Neural cell (in vitro differentiated cells): ENCODE measurements around the gene TMEM238L. TPM values are rescaled to one million over a fixed set of nuclear protein-coding genes. Genes with fewer than 3 reads are reported as not detected.

Experiments used
- H2AFZ ChIP-seq: fragments of 200-600, 300-800 bp; sonication (generic), shearing (Covaris generic); 2 replicates; pipeline ENCODE4 v1.6.0; 2014; ENCODE audit warnings: low read depth, mild to moderate bottlenecking, antibody characterized with exemption, low read length, moderate library complexity
- H3F3A ChIP-seq: fragments of 200-600 bp; shearing (Covaris generic); 2 replicates; pipeline ENCODE4 v1.6.1; 2016; ENCODE audit warnings: mild to moderate bottlenecking, moderate library complexity, mixed read lengths, antibody characterized with exemption, low read length; ENCODE audit not compliant: insufficient read depth, poor library complexity, severe bottlenecking
- H3K27ac ChIP-seq: fragments of 200-600, 300-800 bp; sonication (generic), shearing (Covaris generic); 2 replicates; pipeline ENCODE4 v1.5.1; 2014; ENCODE audit warnings: mild to moderate bottlenecking, low read length, moderate library complexity
- H3K27me3 ChIP-seq: fragments of 300-800, 200-600 bp; sonication (generic), shearing (Covaris generic); 2 replicates; pipeline ENCODE4 v1.6.0; 2014; ENCODE audit warnings: mild to moderate bottlenecking, low read depth, low read length, moderate library complexity; ENCODE audit not compliant: insufficient read depth
- H3K36me3 ChIP-seq: fragments of 300-800, 200-600 bp; sonication (generic), shearing (Covaris generic); 2 replicates; pipeline ENCODE4 v1.5.1; 2014; ENCODE audit warnings: mild to moderate bottlenecking, antibody characterized with exemption, low read length, moderate library complexity; ENCODE audit not compliant: insufficient read depth
- H3K4me2 ChIP-seq: fragments of 300-800, 200-600 bp; sonication (generic), shearing (Covaris generic); 2 replicates; pipeline ENCODE4 v1.6.0; 2014; ENCODE audit warnings: mild to moderate bottlenecking, low read length
- H3K4me3 ChIP-seq: fragments of 300-800, 200-600 bp; sonication (generic), shearing (Covaris generic); 2 replicates; pipeline ENCODE4 v1.5.1; 2014; ENCODE audit warnings: mild to moderate bottlenecking, low read length, moderate library complexity
- H3K79me2 ChIP-seq: fragments of 200-600 bp; shearing (Covaris generic); replicated peaks from 2 replicates; pipeline ENCODE4 v1.6.0; 2014; ENCODE audit warnings: mild to moderate bottlenecking, low read length, moderate library complexity; ENCODE audit not compliant: insufficient read depth
- H3K9ac ChIP-seq: fragments of 300-800, 200-600 bp; sonication (generic), shearing (Covaris generic); 2 replicates; pipeline ENCODE4 v1.6.1; 2016; ENCODE audit warnings: mild to moderate bottlenecking, low read length, mixed read lengths
- H3K9me2 ChIP-seq: fragments of 200-600 bp; shearing (Covaris generic); 2 replicates; pipeline ENCODE4 v1.6.1; 2016; ENCODE audit warnings: mild to moderate bottlenecking, low read length, mixed read lengths; ENCODE audit not compliant: insufficient read depth
- H3K9me3 ChIP-seq: fragments of 200-600, 300-800 bp; sonication (generic), shearing (Covaris generic); 2 replicates; pipeline ENCODE4 v1.6.1; 2016; ENCODE audit warnings: mild to moderate bottlenecking, mixed run types, low read length, moderate library complexity, mixed read lengths
- H4K20me1 ChIP-seq: fragments of 200-600 bp; shearing (Covaris generic); 2 replicates; pipeline ENCODE4 v1.6.1; 2016; ENCODE audit warnings: mild to moderate bottlenecking, mixed run types; ENCODE audit not compliant: insufficient read depth
- CTCF ChIP-seq: fragments of 450-650 bp; IDR thresholded peaks from 2 replicates; pipeline ENCODE4 v1.5.1; 2014; ENCODE audit warnings: antibody characterized with exemption, mild to moderate bottlenecking, moderate library complexity; ENCODE audit not compliant: poor library complexity, severe bottlenecking
- EP300 ChIP-seq: fragments of 450-650 bp; conservative IDR thresholded peaks from 2 replicates; pipeline ENCODE4 v1.6.1; 2014; ENCODE audit warnings: antibody characterized with exemption, mild to moderate bottlenecking, moderate library complexity; ENCODE audit not compliant: poor library complexity, severe bottlenecking
- EZH2 ChIP-seq: fragments of 200-600, 300-800 bp; shearing (Covaris generic), sonication (generic); IDR thresholded peaks from 2 replicates; pipeline ENCODE4 v1.6.1; 2014; ENCODE audit warnings: antibody characterized with exemption, low read length, borderline replicate concordance, mild to moderate bottlenecking; ENCODE audit not compliant: insufficient read depth, poor library complexity, severe bottlenecking
- MXI1 ChIP-seq: fragments of 450-650 bp; conservative IDR thresholded peaks from 2 replicates; pipeline ENCODE4 v1.6.1; 2014; ENCODE audit warnings: antibody characterized with exemption, mild to moderate bottlenecking; ENCODE audit not compliant: poor library complexity, severe bottlenecking
- POLR2AphosphoS5 ChIP-seq: IDR thresholded peaks from 2 replicates; pipeline ENCODE4 v1.6.1; 2012
- RAD21 ChIP-seq: fragments of 450-650 bp; conservative IDR thresholded peaks from 2 replicates; pipeline ENCODE4 v1.6.1; 2014; ENCODE audit warnings: antibody characterized with exemption, mild to moderate bottlenecking, moderate library complexity
- REST ChIP-seq: IDR thresholded peaks from 2 replicates; pipeline ENCODE4 v1.6.1; 2012; ENCODE audit warnings: borderline replicate concordance
- SMC3 ChIP-seq: fragments of 450-650 bp; conservative IDR thresholded peaks from 2 replicates; pipeline ENCODE4 v1.6.1; 2014; ENCODE audit warnings: antibody characterized with exemption, mild to moderate bottlenecking, moderate library complexity; ENCODE audit not compliant: poor library complexity
- TAF1 ChIP-seq: IDR thresholded peaks from 2 replicates; pipeline ENCODE4 v1.6.1; 2012; ENCODE audit warnings: low read depth
- polyA plus RNA-seq: library from polyadenylated mRNA; depleted of rRNA; stranded (reverse); fragments of >200 nt; gene quantifications from 2 replicates; pipeline ENCODE4 v1.2.3, GENCODE V29; 2014

The TMEM238L gene
- polyA plus RNA-seq, 1 donor from 2014 or later: not detected

GRCh38 chr17:10807704-10808128 lies 3.8 kb upstream of the TMEM238L start:
- Histone ChIP-seq H3K36me3 (no peaks in the 10 kb centered on the region), H3F3A (no peaks in the 10 kb centered on the region), H4K20me1 (no peaks in the 10 kb centered on the region), H3K9me2 (no peaks in the 10 kb centered on the region), H3K79me2 (no peaks in the 10 kb centered on the region), H3K27ac (no peak overlapping the region), H3K9me3 (no peaks in the 10 kb centered on the region), H3K9ac (no peak overlapping the region), H3K27me3 (no peaks in the 10 kb centered on the region), H3K4me2 (no peak overlapping the region), H3K4me3 (no peak overlapping the region), H2AFZ (no peak overlapping the region)
- TF ChIP-seq SMC3: no peak
- no peak for TF ChIP-seq EP300
- TF ChIP-seq EZH2: no peak
- TF ChIP-seq POLR2AphosphoS5: no peak
- TF ChIP-seq TAF1: no peak

DNA sequence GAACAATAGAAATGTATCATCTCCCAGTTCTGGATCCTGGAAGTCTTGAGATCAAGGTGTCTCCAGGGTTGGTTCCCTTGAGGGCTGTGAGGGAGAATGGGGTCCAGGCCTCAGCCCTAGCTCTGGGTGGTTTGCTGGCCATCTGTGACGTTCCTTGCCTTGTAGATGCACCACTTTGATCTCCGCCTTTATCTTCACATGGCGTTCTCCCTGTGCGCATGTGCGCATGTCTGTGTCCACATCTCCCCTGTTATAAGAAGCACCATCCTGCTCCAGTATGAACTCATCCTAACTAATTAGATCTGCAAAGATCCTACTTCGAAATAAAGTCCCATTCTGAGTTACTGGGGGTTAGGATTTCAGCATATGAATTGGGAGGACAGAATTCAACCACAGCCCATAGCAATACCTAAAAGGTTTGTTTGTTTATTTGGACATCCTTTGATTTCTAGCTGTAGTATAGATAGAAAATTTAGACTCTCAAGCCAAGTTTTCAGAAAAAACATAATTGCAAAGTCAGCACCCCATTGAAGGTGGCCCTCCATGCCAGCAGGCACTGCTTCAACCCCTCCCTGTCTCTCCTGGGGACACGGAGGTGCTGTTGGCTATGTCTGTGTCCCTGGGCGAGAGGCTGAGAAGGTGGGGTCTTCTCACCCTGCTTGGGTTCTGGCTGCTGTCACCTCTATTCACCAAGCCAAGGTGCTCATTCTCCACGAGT lies 2.8 kb upstream of the TMEM238L start:
- no peaks in the 10 kb centered on the region for H3F3A ChIP-seq
- H4K20me1 ChIP-seq: no peaks in the 10 kb centered on the region
- no peaks in the 10 kb centered on the region for H3K9me3 ChIP-seq
- no peaks in the 10 kb centered on the region for H3K9me2 ChIP-seq
- no peaks in the 10 kb centered on the region for H3K36me3 ChIP-seq
- no peaks in the 10 kb centered on the region for H3K79me2 ChIP-seq
- no peak overlapping the region for H3K27ac ChIP-seq
- TF ChIP-seq REST (no peak), POLR2AphosphoS5 (no peak)
- H3K4me2 ChIP-seq: no peak overlapping the region
- H2AFZ ChIP-seq: no peak overlapping the region
- H3K4me3 ChIP-seq: no peak overlapping the region
- H3K27me3 ChIP-seq: no peaks in the 10 kb centered on the region
- no peak overlapping the region for H3K9ac ChIP-seq

- no peak overlapping the region for H3K27ac ChIP-seq
- H4K20me1 ChIP-seq: no peaks in the 10 kb centered on the region
- TF ChIP-seq EZH2 (no peak), EP300 (no peak), TAF1 (no peak), POLR2AphosphoS5 (no peak), RAD21 (no peak), SMC3 (no peak), REST (no peak), MXI1 (no peak), CTCF (no peak)
- no peaks in the 10 kb centered on the region for H3K36me3 ChIP-seq
- H3F3A ChIP-seq: no peaks in the 10 kb centered on the region
- no peak overlapping the region for H3K9ac ChIP-seq
- no peaks in the 10 kb centered on the region for H3K27me3 ChIP-seq
- no peaks in the 10 kb centered on the region for H3K9me3 ChIP-seq
- H3K4me3 ChIP-seq: no peak overlapping the region
- no peak overlapping the region for H2AFZ ChIP-seq
- H3K9me2 ChIP-seq: no peaks in the 10 kb centered on the region
- H3K4me2 ChIP-seq: no peak overlapping the region
- no peaks in the 10 kb centered on the region for H3K79me2 ChIP-seq
These were observed 2.0 kb upstream of the TMEM238L start for GRCh38 chr17:10805911-10806310.
